ENCODE measurements around the gene EFNA2.

Gene EFNA2

GRCh38 chr19:1249298-1249989, 36.2 kb upstream of the EFNA2 start:
- DNase-seq = peak; percentile 92 to 95

- no peak for DNase-seq
Measured at GRCh38 chr19:1249990-1250436, 35.7 kb upstream of the EFNA2 start.

- DNase-seq = peak in 1 of 2 experiments; percentile 66
Measured at GRCh38 chr19:1250437-1251260, 35.0 kb upstream of the EFNA2 start.

- DNase-seq = peak in 1 of 2 experiments; percentile 60
Measured at GRCh38 chr19:1251330-1252220, 34.1 kb upstream of the EFNA2 start.

- no peak for DNase-seq
Measured at GRCh38 chr19:1252221-1252820, 33.4 kb upstream of the EFNA2 start.

- DNase-seq = no peak
Measured at GRCh38 chr19:1252821-1253513, 32.7 kb upstream of the EFNA2 start.

- DNase-seq = no peak
Measured at GRCh38 chr19:1253514-1254080, 32.1 kb upstream of the EFNA2 start.

- no peak for DNase-seq
Measured at GRCh38 chr19:1254081-1254527, 31.6 kb upstream of the EFNA2 start.

GRCh38 chr19:1254530-1255185, 31.0 kb upstream of the EFNA2 start:
- no peak for DNase-seq

GRCh38 chr19:1255186-1256161, 30.2 kb upstream of the EFNA2 start:
- no peak for DNase-seq

GRCh38 chr19:1256646-1257474, 28.8 kb upstream of the EFNA2 start:
- no peak for DNase-seq

- no peak for DNase-seq
Measured at GRCh38 chr19:1257475-1258162, 28.1 kb upstream of the EFNA2 start.

GRCh38 chr19:1258163-1258492, 27.5 kb upstream of the EFNA2 start:
- no peak for DNase-seq

- DNase-seq = no peak
Measured at GRCh38 chr19:1258707-1259205, 26.9 kb upstream of the EFNA2 start.

- DNase-seq = no peak
Measured at GRCh38 chr19:1259206-1259875, 26.3 kb upstream of the EFNA2 start.

- no peak for DNase-seq
Measured at GRCh38 chr19:1259876-1260748, 25.6 kb upstream of the EFNA2 start.
